CD4-positive, alpha-beta T cell treated with Interferon gamma for 1 hour (primary cell): ENCODE results near the gene AP1S2.
"Not testable (repeated sequence)": the region's sequence is repeated elsewhere in the genome, so short reads cannot be mapped to it uniquely, and the experiment has no call there.

Source experiments
- DNase-seq: peaks from one replicate; pipeline ENCODE4 v3.0.0-alpha.2; 2020

AP1S2 gene

DNA sequence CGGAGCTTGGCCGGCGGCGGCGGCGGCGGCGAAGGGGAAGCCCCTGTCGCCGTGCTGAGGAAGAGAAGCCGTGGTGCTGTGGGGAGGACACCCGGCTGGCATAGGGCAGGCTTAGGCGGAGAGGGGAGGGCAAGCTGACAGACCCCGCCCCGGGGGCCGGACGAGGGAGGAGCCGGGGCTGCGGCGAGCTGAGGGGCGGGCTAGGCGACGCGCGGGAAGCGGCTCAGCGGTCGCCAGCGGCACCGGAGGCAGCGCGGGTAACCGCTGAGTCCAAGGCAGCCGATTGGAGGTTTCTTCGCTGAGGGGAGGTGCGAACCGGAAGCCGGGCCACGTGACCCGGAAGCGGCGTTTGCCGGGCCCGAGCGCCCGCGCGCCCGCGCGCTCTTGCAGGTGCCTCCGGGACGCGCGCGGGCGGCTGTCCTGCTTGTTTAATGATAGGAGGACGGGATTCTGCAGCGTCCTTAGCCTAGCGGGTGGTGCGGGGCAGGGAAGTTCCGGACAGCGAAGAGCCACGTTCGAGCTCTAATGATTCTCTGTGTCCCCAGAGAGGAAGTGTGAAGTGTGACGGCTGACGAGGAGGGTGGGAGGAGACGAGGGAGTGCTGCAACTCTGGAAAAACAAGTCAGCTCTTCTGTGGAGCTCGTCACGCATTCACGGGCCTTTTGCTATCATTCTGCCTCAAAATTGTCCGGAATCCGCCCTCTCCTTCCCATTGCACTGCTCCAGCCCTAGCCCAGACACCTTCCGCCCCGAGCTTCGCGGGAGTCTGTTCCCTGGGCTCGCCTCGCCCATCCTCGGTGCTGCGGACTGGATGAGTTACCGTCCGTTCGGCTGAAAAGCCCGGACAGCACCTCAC, at the start of gene AP1S2:
TSS of gene AP1S2 (minus strand) at position 102 of the 856 bp plus-strand sequence. CDS start 2,289 bp downstream, outside the sequence.
- DNase-seq, result peak; percentile 98

DNA sequence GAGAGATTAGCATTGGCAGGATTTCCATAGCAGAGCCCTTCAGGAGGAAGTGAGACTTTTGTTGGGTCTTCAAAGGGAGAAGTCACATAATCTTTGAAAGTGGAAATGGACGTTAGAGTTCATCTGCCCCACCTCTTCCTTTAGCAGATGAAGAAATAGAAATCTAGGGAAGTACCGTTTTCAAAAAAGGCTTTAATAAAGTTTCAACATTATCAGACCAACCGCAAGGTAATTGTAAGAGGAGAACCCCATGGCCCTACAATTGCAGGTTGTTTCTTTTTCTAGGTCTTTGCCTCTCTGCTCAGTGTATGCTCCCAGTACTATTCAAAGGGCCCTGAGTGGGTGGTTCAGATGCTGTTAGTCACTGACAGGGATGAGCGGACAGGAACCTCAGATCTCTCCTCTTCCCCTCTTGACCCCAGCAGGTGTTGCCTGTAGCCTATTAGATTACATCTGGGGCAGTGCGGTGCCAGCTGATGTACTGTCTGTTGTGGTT, 48.6 kb upstream of the AP1S2 start:
- DNase-seq, result peak; percentile 7

DNA sequence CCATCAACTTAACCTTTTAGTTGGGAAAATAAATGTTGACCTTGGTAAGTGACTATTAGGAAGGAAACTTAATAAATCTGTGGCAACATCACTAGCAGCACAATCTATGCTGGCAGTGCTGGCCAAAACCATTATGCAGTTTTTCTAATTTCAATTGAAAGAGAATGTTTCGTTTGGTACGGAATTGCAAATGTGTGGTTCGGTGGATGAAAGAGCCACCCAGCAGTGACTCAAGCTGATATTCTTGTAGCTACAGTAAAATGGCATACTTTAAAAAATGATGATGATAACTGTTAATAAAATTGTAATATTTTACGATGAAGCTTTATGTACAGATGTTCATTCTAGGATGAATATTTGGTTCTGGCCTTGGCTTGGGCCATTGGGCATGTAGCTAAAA, 40.7 kb upstream of the AP1S2 start:
- DNase-seq, result no peak

DNA sequence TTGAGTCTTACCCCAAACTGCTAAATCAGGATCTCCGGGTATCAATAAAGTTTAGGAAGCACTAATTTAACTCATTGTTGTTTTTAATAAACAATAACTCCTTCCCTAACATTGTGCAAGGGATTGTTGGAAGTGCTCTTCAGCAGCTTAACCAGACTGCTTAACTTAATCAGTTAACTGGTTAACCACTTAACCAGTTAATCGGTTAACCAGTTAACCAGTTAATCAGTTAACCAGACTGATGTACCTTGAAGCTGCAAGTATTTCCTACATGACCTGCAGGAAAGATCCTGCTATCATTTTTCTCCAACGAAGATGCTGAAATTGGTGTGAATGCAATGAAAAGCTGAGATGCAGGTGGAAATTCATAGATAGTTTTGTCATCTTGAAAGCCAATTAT, 40.1 kb upstream of the AP1S2 start:
- DNase-seq, result no peak

DNA sequence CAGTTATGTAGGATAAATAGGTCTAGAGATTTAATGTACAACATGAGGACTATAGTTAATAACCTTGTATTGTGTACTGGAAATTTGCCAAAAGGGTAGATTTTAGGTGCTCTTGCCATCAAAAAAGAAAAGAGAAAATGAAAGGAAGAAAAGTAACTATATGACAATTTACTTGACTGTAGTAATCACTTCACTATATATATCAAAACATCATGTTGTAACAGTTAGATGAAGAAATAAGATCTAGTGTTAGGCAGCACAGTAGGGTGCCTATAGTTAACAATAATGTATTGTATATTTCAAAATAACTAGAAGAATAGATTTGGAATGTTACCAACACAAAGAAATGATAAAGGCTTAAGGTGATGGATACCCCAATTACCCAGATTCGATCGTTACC, 35.9 kb upstream of the AP1S2 start:
- no peak for DNase-seq

DNA sequence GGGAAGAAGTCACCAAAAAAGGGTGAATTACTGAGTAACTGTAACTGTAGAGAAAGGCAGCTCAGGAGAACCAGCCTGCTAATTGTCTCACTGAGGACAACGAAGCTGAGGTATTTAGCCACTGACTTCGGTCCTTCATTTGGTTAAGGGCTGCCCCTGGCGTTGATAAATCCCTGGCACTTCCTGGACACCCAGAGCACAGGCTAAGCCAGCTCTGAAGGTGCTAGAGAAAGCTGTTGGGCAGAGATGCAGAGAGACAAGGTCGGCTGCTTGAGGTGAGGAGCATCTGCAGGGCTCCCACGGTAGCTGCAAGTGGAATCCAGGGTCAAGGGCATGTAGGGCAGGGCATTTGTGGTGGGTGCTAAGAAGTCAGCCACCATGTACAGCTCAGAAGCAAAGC, 33.4 kb upstream of the AP1S2 start:
- no peak for DNase-seq

DNA sequence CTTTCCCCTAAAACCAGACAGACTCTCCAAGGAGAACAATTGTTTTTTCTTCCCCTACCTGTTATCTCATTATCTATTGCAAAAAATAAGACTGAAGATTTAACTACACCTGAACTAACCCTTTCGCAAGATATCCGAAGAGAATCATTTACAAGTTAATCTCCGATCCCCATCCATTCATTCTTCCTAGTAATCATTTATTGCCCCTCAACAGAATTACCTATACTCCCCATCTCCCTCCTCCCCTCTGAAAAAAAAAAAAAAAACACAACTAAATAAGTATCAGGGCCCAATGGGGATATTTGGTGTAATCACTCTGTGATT, 28.9 kb upstream of the AP1S2 start:
- no peak for DNase-seq

DNA sequence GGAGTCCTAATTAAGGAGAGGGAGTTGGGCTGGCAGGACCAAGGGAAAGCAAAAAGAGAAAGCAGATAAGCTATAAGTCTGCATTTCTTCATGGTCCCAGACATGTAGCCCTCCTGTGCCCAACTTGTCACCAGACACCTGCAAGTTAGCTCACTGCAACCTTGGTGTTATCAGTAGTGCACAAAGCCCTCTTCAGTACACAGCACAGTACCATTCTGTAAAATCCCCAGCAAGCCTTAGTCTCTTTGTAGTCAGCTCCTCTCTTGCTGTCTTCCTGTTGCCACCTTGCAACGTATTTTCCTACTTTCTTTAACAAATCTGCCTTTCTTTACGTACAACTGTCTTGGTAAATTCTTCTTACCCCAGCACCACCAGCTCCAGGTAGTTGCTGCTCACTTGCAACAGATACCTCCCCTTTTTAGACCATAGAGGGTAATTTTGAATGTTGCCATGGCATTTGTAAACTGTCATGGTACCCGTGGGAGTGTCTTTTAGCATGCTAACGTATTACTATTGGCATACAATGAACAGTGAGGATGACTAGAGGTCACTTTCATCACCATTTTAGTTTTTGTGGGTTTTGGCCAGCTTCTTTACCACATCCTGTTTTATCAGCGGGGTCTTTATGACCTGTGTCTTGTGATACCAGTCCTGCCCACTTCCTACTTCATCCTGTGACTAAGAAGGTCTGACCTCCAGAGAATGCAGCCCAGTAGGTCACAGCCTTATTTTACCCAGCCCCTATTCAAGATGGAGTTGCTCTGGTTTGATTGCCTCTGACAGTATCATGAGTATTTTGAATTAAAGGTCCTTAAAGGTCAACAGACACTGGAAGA, 28.3 kb upstream of the AP1S2 start:
- peak; percentile 22 for DNase-seq

DNA sequence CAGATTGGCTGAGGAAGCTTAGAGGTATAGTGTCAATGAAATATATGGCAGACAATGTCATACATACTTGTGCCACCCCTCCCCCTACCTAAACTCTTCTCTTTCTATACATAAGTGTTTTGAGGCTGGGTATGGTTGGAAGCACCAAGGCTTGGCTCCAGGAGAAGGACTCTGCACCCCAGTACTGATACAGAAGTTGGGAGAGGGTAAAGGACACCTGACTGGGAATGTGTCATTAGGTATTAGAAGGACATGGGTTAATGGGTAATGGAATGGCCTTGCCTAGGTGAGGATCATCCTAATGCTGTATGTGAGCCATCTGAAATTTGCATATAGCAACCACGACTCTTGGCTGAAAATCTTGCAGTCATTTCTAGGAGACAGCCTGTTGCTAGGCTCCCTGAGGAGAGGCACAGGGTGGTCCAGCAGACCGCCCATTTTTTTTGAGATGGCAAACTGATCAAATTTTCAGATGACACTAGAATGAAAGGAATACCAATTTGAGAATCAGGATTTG, 26.8 kb upstream of the AP1S2 start:
- DNase-seq, result no peak

DNA sequence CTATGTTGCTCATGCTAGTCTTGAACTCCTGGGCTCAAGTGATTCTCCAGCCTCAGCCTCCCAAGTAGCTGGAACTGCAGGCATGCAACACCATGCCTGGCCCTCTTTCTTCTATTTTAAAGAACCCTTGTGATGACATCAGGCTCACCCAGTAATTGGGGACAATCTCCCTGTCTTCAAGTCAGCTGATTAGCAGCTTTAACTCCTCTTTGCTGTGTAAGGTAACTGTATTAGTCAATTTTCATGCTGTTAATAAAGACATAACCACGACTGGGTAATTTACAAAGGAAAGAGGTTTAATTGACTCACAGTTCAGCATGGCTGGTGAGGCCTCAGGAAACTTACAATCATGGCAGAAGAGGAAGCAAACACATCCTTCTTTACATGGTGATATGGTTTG, 23.3 kb upstream of the AP1S2 start:
- not testable (repeated sequence) for DNase-seq

DNA sequence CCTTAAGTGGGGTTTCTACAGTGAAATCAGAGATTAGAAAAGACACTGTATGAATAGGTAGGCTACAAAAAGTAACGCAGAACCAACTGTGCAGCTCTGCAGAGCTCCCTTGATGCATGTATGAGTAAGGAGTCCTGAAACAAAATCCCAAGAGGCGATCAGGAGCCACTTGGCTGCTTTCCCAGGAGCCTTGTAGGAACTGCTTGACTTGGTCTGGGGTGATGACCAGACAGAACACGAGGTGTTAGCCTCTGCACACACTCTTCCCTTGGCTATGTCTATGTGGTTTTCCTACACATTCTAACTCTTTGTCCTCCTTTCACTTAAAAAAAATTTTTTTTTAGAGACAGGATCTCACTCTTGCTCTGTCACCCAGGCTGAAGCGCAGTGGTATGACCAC, 22.8 kb upstream of the AP1S2 start:
- DNase-seq, result no peak

DNA sequence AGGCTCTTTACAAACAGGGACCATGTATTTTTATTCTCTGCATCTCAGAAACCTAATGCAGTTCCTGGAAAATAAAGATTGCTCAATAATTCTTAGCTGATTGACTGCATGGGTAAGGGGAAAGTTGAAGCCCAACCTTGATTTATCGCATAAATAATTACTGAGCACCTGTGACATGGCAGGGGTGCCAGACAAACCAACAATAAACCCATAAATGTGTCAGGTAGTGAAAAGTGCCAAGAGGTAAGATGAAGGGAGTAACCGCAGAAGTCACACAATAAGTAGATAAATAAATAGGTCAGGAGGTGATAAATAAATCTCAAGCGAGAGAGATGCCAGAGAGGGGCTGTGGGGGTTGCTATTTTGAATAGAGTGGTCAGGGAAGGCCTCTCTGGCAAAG, 20.1 kb upstream of the AP1S2 start:
- DNase-seq, result no peak

DNA sequence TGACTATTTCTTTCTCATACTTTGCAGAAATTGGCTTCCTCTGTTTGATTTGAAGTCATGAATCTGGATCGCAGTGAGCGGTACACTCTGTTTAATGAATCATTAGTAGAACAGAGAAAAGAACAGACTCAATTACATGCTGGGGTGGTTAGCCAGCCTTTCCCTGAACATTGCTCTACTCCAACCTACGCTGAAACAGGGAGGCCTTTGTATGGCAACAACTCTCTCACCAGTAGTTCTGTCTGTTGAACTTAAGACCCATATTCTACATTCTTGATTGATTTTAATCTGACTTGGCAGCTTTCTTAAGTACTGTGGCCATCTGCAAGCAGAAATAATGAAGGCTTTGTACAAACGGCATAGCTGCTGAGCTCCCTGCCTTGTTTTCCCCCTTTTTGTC, 19.0 kb upstream of the AP1S2 start:
- DNase-seq, result no peak

DNA sequence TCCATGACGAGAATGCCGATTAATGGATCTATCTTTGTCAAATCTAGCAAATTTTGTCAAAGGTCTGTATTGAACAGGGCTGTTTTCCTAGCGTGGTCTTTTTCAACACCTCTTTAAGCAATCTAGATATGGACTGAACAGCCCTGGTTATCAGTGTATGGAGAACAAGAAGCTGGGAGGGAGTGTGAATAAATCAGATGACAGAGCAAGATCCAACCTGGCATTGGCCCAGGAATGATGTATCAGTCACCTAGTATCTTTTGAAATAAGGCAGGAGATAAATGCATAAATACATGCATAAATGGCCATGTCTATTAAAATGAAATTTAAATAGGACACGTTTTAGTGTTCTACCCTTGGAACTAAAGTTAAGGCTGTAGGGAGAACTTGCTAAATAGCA, 15.7 kb upstream of the AP1S2 start:
- no peak for DNase-seq

DNA sequence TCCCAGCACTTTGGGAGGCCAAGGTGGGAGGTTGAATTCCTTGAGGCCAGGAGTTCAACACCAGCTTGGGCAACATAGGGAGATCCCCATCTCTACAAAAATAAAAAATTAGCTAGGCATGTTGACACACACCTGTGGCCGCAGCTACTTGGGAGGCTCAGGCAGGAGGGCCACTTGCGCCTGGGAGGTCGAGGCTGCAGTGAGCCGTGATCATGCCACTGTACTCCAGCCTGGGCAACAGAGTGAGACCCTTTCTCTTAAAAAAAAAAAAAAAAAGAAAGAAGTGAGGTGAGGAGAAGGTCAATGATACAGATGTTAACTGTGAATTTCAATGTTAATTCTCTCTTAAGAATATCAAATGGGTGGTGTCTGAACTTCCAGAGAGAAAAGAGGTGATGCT, 15.1 kb upstream of the AP1S2 start:
- no peak for DNase-seq

DNA sequence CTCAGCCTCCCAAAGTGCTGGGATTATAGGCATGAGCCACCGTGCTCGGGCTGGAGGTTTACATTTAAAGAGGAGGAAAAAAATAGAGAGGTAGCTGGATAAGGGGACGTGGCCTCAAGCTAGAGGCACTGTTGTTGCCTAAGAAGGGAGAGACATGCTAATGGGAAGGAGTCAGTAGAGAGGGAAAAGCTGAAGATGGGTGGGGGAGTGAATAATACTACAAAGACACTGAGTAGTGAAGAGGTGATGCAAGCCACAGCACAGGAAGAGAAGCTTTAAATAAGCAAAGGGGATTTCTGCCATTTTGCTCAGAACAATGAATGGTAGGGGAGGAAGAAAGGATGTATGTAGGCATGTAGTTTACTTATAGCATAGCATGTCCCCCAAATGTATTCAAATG, 11.5 kb upstream of the AP1S2 start:
- no peak for DNase-seq

DNA sequence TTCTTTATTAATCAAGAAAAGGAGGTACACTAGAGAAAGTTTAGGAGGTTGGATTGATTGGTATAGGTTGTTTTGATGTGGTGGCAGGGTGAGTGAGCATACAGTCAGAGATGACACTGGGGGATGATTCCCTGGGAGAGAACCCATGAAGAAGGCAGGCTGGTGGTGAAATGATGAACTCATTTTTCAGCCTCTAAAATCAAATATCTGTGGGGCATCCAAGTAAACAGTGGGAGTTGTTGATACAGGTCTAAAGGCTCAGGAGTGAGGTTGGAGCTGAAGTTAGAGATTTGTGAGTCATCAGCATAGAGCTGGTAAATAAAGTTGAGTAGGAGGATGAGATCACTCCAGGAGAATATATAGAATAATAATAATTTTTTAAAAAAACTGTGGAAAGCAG, 10.0 kb upstream of the AP1S2 start:
- no peak for DNase-seq

DNA sequence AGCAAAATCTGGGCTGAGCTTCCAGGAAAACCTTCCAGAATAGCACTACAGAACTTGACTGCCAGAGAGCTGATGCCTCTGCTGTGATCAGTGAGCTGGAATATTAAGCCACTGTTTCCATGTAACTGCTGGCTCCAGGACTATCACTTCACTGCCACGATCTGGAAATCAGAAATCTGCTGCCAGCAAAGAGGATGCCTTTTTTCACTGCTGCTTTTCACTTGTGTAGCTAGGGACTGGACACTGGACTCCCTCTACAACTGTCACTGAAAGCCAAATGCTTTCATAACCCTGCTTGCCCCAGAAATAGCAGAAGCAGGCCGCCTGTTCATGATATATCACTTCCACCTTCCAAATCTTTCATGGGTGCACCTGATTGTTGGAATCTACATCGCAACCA, 9.4 kb upstream of the AP1S2 start:
- no peak for DNase-seq

DNA sequence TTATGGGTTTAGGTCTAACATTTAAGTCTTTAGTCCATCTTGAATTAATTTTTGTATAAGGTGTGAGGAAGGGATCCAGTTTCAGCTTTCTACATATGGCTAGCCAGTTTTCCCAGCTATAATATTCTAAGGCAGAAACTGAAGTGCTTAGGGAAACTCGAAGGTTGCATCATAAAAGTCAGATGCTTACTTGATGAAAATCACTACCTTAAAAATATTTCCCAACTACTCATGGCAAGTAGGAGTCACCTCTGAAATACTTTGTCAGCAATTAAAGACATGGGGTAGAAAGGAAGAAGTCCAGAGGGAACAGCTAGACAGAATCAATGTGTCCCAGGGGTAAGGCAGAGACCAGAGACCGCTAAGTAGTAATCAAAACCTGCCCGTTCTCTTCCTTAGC, 6.3 kb upstream of the AP1S2 start:
- DNase-seq, result no peak

DNA sequence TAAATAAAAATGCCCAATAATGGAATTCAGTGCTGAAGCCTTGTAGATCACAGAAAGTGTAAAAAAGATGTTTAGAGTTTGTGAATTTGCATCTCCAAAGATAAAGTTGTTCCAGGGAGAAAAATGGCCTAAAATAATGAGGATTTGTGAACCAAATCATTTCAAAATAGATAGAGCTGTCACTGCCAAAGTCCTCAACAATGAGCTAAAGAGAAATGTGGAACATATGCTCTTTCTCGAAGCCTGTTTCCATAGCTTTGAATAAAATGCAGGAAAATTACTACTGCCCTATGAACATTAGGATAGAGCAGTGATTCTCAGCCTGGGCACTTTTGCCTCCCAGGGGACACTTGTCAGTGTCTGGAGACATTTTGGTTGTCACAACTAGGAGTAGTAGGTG, 3.4 kb upstream of the AP1S2 start:
- no peak for DNase-seq

DNA sequence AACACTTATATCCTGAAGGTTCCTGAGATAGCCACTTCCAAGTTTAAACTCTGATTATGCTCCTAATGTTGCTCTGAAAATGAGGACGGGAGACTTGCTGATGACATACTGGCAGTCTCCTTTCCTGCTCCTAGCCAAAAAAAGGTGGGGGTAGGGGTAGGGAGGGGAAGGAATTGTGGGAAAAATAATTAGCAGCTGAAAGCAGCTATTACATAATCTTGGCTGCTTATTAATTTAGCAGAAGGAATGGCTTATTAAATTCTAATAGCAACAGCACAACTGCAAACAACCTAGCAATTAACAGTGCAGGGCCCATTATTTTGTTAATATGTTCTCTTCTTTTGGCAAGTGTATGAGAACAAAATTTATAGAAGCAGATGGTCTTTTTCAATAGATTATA, 2.0 kb upstream of the AP1S2 start:
- no peak for DNase-seq

DNA sequence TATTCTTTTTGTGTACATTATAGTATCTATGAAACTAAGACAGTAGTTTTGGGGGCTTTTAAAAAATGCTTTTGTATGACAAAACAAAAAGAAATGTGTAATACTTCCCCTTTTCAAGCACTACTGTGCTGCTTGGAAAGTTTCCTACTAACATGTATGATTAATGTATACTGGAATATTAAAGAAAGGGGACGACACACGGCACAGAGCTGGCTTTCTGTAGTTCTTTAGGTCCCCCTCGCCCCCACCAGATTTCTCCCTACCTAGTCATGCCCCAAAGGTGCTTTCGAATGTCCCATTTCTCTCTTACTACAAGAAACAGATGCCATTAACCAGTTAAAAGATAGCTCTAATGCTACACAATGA, 1.6 kb upstream of the AP1S2 start:
- DNase-seq, result no peak

DNA sequence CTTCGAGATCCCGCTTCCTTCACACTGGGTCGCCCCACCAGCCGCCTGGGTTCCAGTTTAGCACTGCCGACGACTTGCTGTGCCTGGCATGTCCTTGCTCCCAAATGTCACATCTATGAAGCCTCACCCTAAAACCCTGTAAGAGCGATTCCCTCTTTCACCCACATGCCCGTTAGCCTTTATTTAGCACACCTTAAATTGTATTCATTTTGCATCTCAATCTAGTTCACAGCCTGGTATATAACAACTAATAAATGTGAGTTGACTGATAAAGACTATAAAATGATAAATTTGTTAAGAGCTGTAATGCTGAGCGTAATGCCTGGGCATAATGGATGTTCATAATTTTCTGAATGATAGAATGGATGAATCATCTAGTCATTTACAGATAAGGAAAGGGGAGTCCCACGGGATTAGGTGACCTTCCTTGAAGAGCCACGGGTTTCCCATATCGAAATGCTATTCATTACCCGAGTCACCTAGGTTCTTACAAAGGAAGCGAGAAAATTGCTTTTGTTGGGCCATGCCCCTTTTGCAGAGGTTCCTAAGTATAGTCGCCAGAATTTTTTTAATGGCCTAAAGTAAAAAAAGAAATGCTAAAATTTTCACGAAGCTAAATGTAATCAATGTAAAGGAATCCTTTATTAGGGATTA, 1.1 kb upstream of the AP1S2 start:
- DNase-seq, result no peak
